ENCODE data around the gene NPRL2.

DNA sequence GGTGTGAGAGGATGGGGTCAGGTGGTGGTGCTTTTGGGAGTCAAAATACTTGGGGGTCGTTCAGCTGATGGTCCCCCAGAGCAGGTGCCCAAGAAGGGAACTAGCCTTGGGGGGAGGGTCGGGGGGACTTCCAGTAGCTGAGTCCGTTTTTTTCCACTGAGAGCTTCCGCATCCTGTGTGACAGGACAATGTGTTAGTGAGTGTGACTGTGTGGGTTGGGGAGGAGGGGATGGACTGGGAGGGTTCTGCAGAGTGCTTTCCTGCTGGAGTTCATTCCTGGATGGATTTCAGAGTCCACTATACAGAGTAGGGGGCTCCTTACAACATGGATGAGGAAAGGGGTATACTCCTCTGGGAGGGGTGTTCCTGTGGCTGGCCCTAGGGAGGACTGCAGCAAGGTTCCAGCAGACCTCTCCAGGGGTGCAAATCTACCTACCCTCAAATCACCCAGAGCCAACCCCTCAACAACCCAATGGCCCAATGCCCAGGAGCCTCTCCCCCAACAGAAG is 27.4 kb downstream of the NPRL2 start:
- TF ChIP-seq, protein P1, sequence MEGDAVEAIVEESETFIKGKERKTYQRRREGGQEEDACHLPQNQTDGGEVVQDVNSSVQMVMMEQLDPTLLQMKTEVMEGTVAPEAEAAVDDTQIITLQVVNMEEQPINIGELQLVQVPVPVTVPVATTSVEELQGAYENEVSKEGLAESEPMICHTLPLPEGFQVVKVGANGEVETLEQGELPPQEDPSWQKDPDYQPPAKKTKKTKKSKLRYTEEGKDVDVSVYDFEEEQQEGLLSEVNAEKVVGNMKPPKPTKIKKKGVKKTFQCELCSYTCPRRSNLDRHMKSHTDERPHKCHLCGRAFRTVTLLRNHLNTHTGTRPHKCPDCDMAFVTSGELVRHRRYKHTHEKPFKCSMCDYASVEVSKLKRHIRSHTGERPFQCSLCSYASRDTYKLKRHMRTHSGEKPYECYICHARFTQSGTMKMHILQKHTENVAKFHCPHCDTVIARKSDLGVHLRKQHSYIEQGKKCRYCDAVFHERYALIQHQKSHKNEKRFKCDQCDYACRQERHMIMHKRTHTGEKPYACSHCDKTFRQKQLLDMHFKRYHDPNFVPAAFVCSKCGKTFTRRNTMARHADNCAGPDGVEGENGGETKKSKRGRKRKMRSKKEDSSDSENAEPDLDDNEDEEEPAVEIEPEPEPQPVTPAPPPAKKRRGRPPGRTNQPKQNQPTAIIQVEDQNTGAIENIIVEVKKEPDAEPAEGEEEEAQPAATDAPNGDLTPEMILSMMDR (IDR thresholded peaks at IDR 0.05; ENCODE audit: insufficient read depth, low read length, poor library complexity, severe bottlenecking) = no peak
- TF ChIP-seq EZH2phosphoT487 (conservative IDR thresholded peaks at IDR 0.05; ENCODE audit: low read length) = no peak

Measured in SU-DHL-6 (cell line).